ENCODE results near the gene SCRN3. TPM values are rescaled to one million over a fixed set of nuclear protein-coding genes. Genes with fewer than 3 reads are reported as not detected.

Gene SCRN3
- total RNA-seq, 1 donor from 2014 or later, result 24.0 TPM

Other genes with a start within 250 kb of the SCRN3 start
- gene OLA1, start 147.2 kb upstream of the SCRN3 start, total RNA-seq, result 85.6 and 139 TPM in 2 replicates
- not detected in 2 replicates for gene SP9, start 60.8 kb upstream of the SCRN3 start, total RNA-seq
- gene GPR155, start 91.3 kb downstream of the SCRN3 start, total RNA-seq, result 0.93 and 1.0 TPM in 2 replicates
- 13.5 and 14.1 TPM in 2 replicates for gene WIPF1, start 202.1 kb downstream of the SCRN3 start, total RNA-seq